Measurements from ENCODE around the gene RHBDL3.

Gene RHBDL3

DNA sequence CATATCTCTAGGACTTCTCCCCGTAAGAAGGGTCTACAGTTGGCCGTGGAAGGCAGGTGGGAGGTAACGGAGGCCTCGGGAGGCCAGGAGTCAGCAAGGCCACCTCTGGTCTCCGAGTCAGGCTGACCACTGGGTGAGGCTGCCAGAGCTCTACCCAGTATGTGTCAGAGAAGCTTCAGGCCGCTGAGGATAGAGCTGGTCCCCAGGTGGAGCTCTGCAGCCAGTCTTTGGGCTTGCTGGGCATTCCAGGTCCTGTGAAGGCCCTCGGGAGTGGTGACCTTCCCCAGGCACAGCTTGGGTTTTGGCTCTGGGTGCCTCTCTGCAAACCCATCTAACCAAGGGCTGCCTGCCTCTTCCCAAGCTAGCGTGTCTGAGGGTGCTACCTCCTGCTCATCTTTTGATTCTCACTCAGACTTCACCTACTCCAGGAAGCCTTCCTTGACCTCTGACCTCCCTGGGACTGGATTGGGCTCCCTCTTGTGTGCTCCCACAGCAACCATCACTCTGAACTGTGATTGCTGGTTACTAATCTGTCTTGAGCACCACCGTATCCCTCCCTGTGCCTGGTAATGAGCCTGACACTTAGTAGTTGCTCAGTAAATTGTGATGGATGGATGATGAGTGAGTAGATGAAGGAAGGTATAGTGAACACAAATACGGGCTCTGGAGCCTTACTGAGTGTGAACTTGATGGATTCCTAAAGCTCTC lies 22.3 kb downstream of the RHBDL3 start:
- no peaks in the 10 kb centered on the region for H3K27me3 ChIP-seq (replicated peaks; ENCODE audit: control insufficient read depth, insufficient read depth, low read length, poor library complexity, severe bottlenecking)
- no peaks in the 10 kb centered on the region for H3K9me3 ChIP-seq (ENCODE audit: control insufficient read depth, low read length)

DNA sequence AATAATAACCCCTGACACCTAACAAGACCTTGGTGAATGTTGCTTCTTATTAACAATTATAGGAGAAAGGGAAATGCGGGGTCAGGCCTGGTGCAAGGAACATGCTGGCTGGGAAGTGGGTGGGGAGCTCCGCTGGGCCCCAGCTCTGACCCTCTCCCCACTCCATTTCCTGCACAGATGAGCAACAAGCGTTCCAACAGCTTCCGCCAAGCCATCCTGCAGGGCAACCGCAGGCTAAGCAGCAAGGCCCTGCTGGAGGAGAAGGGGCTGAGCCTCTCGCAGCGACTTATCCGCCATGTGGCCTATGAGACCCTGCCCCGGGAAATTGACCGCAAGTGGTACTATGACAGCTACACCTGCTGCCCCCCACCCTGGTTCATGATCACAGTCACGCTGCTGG lies 23.0 kb downstream of the RHBDL3 start:
- no peaks in the 10 kb centered on the region for H3K4me1 ChIP-seq (ENCODE audit: control insufficient read depth, insufficient read depth, low read length, poor library complexity, severe bottlenecking)
- H3K27me3 ChIP-seq (replicated peaks; ENCODE audit: control insufficient read depth, insufficient read depth, low read length, poor library complexity, severe bottlenecking) = no peaks in the 10 kb centered on the region
- no peak overlapping the region for H3K27ac ChIP-seq (ENCODE audit: insufficient read depth, low read length, poor library complexity, severe bottlenecking)
- H3K36me3 ChIP-seq (ENCODE audit: control insufficient read depth, insufficient read depth, low read length) = no peaks in the 10 kb centered on the region
- H3K4me3 ChIP-seq (ENCODE audit: insufficient read depth, low read depth, low read length, poor library complexity, severe bottlenecking) = no peak overlapping the region
- no peak for DNase-seq
- H3K9me3 ChIP-seq (ENCODE audit: control insufficient read depth, low read length) = no peaks in the 10 kb centered on the region

More for the DNA sequence above, 22.3 kb downstream of the RHBDL3 start:
- Histone ChIP-seq H3K4me1 (ENCODE audit: control insufficient read depth, insufficient read depth, low read length, poor library complexity, severe bottlenecking) (no peaks in the 10 kb centered on the region), H3K27ac (ENCODE audit: insufficient read depth, low read length, poor library complexity, severe bottlenecking) (no peak overlapping the region), H3K4me3 (ENCODE audit: insufficient read depth, low read depth, low read length, poor library complexity, severe bottlenecking) (no peak overlapping the region), H3K36me3 (ENCODE audit: control insufficient read depth, insufficient read depth, low read length) (no peaks in the 10 kb centered on the region)
- no peak for DNase-seq

DNA sequence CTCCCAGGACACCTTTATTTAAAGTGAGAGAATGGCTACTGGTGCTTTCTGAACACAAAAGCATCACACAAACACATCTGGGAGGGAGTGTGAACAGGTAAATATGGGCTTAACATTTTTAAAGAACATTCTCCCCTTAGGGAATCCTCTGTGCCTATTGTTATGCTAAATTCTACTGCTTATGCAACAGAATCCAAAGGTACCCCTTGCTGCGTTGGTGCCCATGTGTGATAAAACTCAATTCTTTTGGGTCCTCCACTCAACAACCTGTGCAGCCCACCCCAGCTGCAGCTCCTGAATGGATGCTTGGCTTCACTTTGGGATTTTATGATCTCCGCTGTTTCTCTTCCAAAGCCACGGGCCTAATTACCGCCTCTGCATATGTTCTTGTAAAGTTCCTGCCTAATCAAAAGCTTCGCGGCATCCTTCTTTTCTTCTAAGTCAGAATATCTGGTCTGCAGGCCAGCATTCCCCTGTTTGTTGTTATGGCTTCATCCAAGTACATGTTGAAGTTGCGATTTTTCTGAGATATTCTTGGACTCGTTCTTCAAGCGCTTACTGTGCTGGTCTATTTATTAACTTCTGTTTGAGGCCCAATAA lies 23.9 kb downstream of the RHBDL3 start:
- no peak for DNase-seq
- no peaks in the 10 kb centered on the region for H3K27me3 ChIP-seq (replicated peaks; ENCODE audit: control insufficient read depth, insufficient read depth, low read length, poor library complexity, severe bottlenecking)
- H3K27ac ChIP-seq (ENCODE audit: insufficient read depth, low read length, poor library complexity, severe bottlenecking) = no peak overlapping the region
- H3K9me3 ChIP-seq (ENCODE audit: control insufficient read depth, low read length) = no peaks in the 10 kb centered on the region
- H3K4me3 ChIP-seq (ENCODE audit: insufficient read depth, low read depth, low read length, poor library complexity, severe bottlenecking) = no peak overlapping the region
- H3K36me3 ChIP-seq (ENCODE audit: control insufficient read depth, insufficient read depth, low read length) = no peaks in the 10 kb centered on the region
- no peaks in the 10 kb centered on the region for H3K4me1 ChIP-seq (ENCODE audit: control insufficient read depth, insufficient read depth, low read length, poor library complexity, severe bottlenecking)

DNA sequence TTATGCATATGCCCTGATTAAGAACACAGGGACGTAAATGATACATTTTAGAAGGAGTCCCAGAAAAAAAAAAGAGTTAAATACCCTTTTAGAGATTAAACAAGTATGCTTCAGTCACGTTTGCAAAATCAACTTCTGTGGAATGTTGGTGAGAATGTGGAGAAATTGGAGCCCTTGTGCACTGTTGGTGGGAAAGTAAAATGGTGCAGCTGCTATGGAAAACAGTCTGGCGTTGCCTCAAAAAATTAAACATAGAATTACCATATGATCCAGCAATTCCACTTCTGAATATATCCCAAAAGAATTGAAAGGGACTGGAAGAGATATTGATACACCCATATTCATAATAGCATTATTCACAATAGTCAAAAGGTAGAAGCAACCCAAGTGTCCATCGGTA lies 26.5 kb downstream of the RHBDL3 start:
- H3K9me3 ChIP-seq (ENCODE audit: control insufficient read depth, low read length) = no peaks in the 10 kb centered on the region
- H3K4me1 ChIP-seq (ENCODE audit: control insufficient read depth, insufficient read depth, low read length, poor library complexity, severe bottlenecking) = no peaks in the 10 kb centered on the region
- DNase-seq = no peak
- H3K27ac ChIP-seq (ENCODE audit: insufficient read depth, low read length, poor library complexity, severe bottlenecking) = no peak overlapping the region
- H3K4me3 ChIP-seq (ENCODE audit: insufficient read depth, low read depth, low read length, poor library complexity, severe bottlenecking) = no peak overlapping the region
- no peaks in the 10 kb centered on the region for H3K36me3 ChIP-seq (ENCODE audit: control insufficient read depth, insufficient read depth, low read length)
- no peaks in the 10 kb centered on the region for H3K27me3 ChIP-seq (replicated peaks; ENCODE audit: control insufficient read depth, insufficient read depth, low read length, poor library complexity, severe bottlenecking)

DNA sequence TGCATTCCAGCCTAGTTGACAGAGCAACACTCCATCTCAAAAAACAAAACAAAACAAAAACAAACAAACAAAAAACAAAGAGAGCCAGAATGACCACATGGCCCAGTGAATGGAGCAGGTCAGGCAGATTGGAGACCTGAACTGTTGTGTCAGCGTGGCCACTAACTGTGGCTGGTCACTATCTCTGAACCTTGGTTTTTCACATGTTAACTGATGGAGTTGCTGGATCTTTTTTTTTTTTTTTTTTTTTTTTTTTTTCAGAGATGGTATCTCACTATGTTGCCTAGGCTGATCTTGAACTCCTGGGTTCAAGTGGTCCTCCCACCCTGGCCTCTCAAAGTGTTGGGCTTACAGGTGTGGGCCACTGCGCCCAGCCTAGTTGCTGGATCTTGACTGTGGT lies 31.8 kb downstream of the RHBDL3 start:
- no peaks in the 10 kb centered on the region for H3K27me3 ChIP-seq (replicated peaks; ENCODE audit: control insufficient read depth, insufficient read depth, low read length, poor library complexity, severe bottlenecking)
- H3K4me1 ChIP-seq (ENCODE audit: control insufficient read depth, insufficient read depth, low read length, poor library complexity, severe bottlenecking) = no peaks in the 10 kb centered on the region
- no peaks in the 10 kb centered on the region for H3K9me3 ChIP-seq (ENCODE audit: control insufficient read depth, low read length)
- H3K4me3 ChIP-seq (ENCODE audit: insufficient read depth, low read depth, low read length, poor library complexity, severe bottlenecking) = no peak overlapping the region
- H3K36me3 ChIP-seq (ENCODE audit: control insufficient read depth, insufficient read depth, low read length) = no peaks in the 10 kb centered on the region
- no peak for DNase-seq
- no peak overlapping the region for H3K27ac ChIP-seq (ENCODE audit: insufficient read depth, low read length, poor library complexity, severe bottlenecking)

DNA sequence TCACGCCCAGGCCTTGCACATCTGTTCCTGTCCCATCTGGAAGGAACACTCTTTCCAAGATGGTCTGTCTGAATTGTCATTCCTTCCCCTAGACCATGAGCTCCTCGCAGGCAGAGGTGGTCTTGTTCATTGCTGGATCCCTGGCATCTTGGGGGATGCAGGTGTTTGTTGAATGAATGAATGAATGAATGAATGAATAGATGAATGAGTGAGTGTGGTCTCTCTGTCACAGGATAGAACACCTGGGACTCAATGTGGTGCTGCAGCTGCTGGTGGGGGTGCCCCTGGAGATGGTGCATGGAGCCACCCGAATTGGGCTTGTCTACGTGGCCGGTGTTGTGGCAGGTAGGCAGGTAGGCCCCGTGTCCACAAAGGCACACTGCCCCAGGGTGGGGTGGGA lies 32.2 kb downstream of the RHBDL3 start:
- Histone ChIP-seq H3K4me1 (ENCODE audit: control insufficient read depth, insufficient read depth, low read length, poor library complexity, severe bottlenecking) (no peaks in the 10 kb centered on the region), H3K36me3 (ENCODE audit: control insufficient read depth, insufficient read depth, low read length) (no peaks in the 10 kb centered on the region), H3K27ac (ENCODE audit: insufficient read depth, low read length, poor library complexity, severe bottlenecking) (no peak overlapping the region), H3K27me3 (replicated peaks; ENCODE audit: control insufficient read depth, insufficient read depth, low read length, poor library complexity, severe bottlenecking) (no peaks in the 10 kb centered on the region), H3K9me3 (ENCODE audit: control insufficient read depth, low read length) (no peaks in the 10 kb centered on the region), H3K4me3 (ENCODE audit: insufficient read depth, low read depth, low read length, poor library complexity, severe bottlenecking) (no peak overlapping the region)
- DNase-seq = no peak

DNA sequence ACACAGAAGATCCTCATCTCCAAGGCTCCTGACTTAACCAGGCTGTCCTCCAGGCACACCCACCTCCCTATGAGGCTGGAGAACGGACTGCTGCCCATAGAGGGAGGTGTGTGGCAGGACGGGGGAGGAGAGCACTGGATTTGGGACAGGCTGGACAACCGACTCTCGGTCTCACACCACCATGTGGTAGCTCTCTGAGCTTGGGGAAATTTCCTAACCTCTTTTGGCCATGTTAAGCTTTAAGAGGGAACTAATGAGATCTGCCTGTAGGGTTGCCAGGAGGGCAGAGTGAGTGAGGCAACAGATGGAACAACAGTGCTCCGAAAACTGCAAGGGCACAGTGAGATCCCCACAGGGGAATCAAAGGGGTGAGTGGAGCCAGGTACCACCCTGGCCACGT lies 32.7 kb downstream of the RHBDL3 start:
- no peaks in the 10 kb centered on the region for H3K9me3 ChIP-seq (ENCODE audit: control insufficient read depth, low read length)
- no peaks in the 10 kb centered on the region for H3K4me1 ChIP-seq (ENCODE audit: control insufficient read depth, insufficient read depth, low read length, poor library complexity, severe bottlenecking)
- no peak for DNase-seq
- H3K36me3 ChIP-seq (ENCODE audit: control insufficient read depth, insufficient read depth, low read length) = no peaks in the 10 kb centered on the region
- no peak overlapping the region for H3K4me3 ChIP-seq (ENCODE audit: insufficient read depth, low read depth, low read length, poor library complexity, severe bottlenecking)
- no peaks in the 10 kb centered on the region for H3K27me3 ChIP-seq (replicated peaks; ENCODE audit: control insufficient read depth, insufficient read depth, low read length, poor library complexity, severe bottlenecking)
- no peak overlapping the region for H3K27ac ChIP-seq (ENCODE audit: insufficient read depth, low read length, poor library complexity, severe bottlenecking)

DNA sequence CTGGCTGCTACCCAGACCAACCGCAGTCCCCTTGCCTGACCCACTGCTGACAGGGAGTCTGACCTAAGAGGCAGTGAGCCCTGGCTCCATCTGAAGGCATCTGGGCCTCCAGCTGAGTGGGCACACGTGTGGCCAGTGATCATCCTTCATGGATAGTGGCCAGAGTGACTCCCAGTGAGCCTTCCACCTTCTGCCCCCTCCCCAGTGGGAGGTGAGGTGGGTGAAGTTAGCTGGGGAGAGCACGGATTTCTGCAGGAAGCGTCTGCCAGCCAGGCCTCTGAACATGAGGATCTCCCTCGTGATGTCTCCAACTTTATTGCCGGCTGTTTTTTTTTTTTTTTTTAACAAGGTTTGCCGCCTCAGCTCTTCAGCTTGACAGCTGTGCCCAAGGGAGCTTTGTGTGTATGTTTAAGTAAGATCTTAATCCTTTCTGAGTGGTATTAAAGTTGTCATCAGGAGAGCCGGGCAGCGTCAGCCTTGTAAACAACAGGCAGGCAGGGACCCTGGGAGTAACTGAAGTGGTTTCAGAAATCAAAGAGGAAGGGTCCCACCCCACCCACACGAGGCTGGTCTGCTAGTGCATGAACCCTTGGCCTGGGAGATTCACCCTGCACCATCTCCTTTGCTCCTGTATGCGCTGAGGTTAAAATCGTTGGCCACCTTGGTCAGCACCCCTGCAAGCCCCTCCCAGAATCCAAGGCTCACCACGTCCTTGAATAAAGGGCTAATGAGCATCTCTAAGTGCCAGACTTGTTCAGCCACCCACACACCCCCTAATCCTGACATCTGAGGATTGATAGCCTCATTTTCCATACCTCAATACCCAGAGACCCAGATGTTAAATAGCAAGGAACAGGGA lies 33.3 kb downstream of the RHBDL3 start:
- no peaks in the 10 kb centered on the region for H3K9me3 ChIP-seq (ENCODE audit: control insufficient read depth, low read length)
- no peaks in the 10 kb centered on the region for H3K4me1 ChIP-seq (ENCODE audit: control insufficient read depth, insufficient read depth, low read length, poor library complexity, severe bottlenecking)
- no peak for DNase-seq
- no peak overlapping the region for H3K27ac ChIP-seq (ENCODE audit: insufficient read depth, low read length, poor library complexity, severe bottlenecking)
- H3K27me3 ChIP-seq (replicated peaks; ENCODE audit: control insufficient read depth, insufficient read depth, low read length, poor library complexity, severe bottlenecking) = no peaks in the 10 kb centered on the region
- no peaks in the 10 kb centered on the region for H3K36me3 ChIP-seq (ENCODE audit: control insufficient read depth, insufficient read depth, low read length)
- H3K4me3 ChIP-seq (ENCODE audit: insufficient read depth, low read depth, low read length, poor library complexity, severe bottlenecking) = no peak overlapping the region

DNA sequence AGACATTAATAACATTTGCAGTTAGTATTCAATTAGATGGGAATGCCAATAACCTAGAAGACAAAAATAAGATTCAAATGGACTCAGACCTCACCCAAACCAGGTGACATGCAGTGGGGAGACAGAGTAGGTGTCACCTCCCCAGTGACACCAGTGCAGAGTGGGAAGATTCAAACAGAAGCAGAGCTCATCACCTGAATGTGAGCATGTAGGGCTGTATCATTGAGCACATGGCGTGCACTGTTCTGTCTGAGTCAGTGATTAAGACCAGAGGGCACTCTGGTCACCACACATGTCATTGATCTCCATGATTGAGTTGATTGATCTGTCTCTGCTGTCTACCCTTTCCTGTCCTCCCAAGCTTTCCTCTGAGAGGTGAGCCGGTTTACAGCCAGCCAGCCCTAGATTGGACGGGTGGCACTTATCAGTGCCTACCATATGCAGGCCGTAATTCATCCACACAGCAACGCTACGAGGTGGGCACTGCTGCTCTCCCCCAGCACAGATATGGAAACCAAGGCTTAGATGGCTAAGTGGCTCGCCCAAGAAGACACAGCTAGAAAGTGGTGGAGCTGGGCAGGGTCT lies 34.0 kb downstream of the RHBDL3 start:
- H3K27me3 ChIP-seq (replicated peaks; ENCODE audit: control insufficient read depth, insufficient read depth, low read length, poor library complexity, severe bottlenecking) = no peaks in the 10 kb centered on the region
- DNase-seq = no peak

DNA sequence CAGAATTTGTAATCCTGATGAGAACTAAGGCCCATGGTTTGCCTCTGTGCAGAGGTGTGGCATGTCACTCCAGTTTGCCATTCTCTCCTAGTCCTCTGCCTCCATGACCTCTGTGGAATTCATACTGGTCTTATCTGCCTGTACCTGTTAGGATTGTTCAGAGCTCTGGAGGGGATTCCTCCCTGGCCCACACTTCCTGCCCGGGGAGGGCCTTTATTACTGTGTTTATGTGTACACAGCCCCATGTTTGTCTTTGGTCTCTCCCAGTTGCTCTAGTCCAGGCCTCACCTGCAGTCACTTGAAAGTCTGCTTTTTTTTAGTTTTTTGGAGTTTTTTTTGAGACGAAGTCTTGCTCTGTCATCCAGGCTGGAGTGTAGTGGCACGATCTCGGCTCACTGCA lies 36.4 kb downstream of the RHBDL3 start:
- Histone ChIP-seq H3K4me1 (ENCODE audit: control insufficient read depth, insufficient read depth, low read length, poor library complexity, severe bottlenecking) (no peaks in the 10 kb centered on the region), H3K4me3 (ENCODE audit: insufficient read depth, low read depth, low read length, poor library complexity, severe bottlenecking) (no peak overlapping the region), H3K9me3 (ENCODE audit: control insufficient read depth, low read length) (no peaks in the 10 kb centered on the region), H3K36me3 (ENCODE audit: control insufficient read depth, insufficient read depth, low read length) (no peaks in the 10 kb centered on the region), H3K27ac (ENCODE audit: insufficient read depth, low read length, poor library complexity, severe bottlenecking) (no peak overlapping the region), H3K27me3 (replicated peaks; ENCODE audit: control insufficient read depth, insufficient read depth, low read length, poor library complexity, severe bottlenecking) (no peaks in the 10 kb centered on the region)
- DNase-seq = no peak

More for the DNA sequence above, 34.0 kb downstream of the RHBDL3 start:
- no peak overlapping the region for H3K4me3 ChIP-seq (ENCODE audit: insufficient read depth, low read depth, low read length, poor library complexity, severe bottlenecking)
- H3K36me3 ChIP-seq (ENCODE audit: control insufficient read depth, insufficient read depth, low read length) = no peaks in the 10 kb centered on the region
- no peak overlapping the region for H3K27ac ChIP-seq (ENCODE audit: insufficient read depth, low read length, poor library complexity, severe bottlenecking)
- no peaks in the 10 kb centered on the region for H3K9me3 ChIP-seq (ENCODE audit: control insufficient read depth, low read length)
- no peaks in the 10 kb centered on the region for H3K4me1 ChIP-seq (ENCODE audit: control insufficient read depth, insufficient read depth, low read length, poor library complexity, severe bottlenecking)
